ENCODE results near the gene FLOT1. TPM values are rescaled to one million over a fixed set of nuclear protein-coding genes. Genes with fewer than 3 reads are reported as not detected.

FLOT1 gene
- total and polyA plus RNA-seq, 2 of the 13 experiments (the other 11 are each of a cell fraction or from before 2014, with no cell fraction given): 82.3 to 130 TPM

DNA sequence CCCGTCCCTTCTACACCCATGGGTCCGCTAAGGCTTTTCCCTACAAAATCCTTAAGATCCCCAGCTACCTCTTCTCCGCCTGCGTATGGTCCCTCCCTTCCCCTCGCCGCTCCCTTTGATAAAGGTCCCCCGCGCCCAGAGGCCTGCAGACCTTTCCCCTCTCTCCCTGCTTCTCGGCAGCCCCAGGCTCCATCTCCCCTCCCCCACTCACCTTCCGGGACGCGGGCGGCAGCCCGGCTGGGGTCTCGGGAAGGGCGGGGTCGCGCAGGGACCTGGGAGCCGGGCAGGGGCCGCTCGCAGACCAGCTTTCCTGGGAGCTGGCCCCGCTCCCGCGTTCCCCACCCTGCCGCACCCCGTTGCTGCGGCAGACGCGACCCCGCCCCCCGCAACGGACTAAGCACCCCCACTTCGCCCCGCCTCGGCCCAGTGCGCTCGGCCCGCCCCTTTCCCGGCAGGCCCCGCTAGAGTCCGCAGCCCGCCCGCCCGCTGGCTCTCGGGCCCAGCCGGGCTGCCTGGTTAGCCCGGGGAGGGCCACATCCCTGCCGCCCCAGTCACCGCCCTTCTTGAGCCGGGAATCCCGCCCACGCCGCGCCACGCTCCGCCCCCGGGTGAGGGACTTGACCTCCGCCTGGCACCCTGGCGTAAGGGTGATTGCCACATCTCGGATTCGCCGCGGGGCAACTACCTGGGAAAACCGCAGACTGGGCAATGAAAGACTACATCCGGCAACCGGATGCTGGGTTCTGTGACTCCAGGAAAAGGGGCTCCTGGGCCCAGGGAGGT is at the start of gene FLOT1 (continued):
- TF ChIP-seq, protein P1, sequence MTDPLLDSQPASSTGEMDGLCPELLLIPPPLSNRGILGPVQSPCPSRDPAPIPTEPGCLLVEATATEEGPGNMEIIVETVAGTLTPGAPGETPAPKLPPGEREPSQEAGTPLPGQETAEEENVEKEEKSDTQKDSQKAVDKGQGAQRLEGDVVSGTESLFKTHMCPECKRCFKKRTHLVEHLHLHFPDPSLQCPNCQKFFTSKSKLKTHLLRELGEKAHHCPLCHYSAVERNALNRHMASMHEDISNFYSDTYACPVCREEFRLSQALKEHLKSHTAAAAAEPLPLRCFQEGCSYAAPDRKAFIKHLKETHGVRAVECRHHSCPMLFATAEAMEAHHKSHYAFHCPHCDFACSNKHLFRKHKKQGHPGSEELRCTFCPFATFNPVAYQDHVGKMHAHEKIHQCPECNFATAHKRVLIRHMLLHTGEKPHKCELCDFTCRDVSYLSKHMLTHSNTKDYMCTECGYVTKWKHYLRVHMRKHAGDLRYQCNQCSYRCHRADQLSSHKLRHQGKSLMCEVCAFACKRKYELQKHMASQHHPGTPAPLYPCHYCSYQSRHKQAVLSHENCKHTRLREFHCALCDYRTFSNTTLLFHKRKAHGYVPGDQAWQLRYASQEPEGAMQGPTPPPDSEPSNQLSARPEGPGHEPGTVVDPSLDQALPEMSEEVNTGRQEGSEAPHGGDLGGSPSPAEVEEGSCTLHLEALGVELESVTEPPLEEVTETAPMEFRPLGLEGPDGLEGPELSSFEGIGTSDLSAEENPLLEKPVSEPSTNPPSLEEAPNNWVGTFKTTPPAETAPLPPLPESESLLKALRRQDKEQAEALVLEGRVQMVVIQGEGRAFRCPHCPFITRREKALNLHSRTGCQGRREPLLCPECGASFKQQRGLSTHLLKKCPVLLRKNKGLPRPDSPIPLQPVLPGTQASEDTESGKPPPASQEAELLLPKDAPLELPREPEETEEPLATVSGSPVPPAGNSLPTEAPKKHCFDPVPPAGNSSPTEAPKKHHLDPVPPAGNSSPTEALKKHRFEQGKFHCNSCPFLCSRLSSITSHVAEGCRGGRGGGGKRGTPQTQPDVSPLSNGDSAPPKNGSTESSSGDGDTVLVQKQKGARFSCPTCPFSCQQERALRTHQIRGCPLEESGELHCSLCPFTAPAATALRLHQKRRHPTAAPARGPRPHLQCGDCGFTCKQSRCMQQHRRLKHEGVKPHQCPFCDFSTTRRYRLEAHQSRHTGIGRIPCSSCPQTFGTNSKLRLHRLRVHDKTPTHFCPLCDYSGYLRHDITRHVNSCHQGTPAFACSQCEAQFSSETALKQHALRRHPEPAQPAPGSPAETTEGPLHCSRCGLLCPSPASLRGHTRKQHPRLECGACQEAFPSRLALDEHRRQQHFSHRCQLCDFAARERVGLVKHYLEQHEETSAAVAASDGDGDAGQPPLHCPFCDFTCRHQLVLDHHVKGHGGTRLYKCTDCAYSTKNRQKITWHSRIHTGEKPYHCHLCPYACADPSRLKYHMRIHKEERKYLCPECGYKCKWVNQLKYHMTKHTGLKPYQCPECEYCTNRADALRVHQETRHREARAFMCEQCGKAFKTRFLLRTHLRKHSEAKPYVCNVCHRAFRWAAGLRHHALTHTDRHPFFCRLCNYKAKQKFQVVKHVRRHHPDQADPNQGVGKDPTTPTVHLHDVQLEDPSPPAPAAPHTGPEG (CRISPR knock-in tag; IDR thresholded peaks at IDR 0.05): peak; percentile 20; the same call in 1 of the 2 replicates
- TF ChIP-seq CEBPB (IDR thresholded peaks at IDR 0.05; ENCODE audit: borderline replicate concordance, low read depth, low read length) (peak; percentile 99), NFE2 (CRISPR knock-in tag; IDR thresholded peaks at IDR 0.05) (peak; percentile 42; the same call in 1 of the 2 replicates), ZNF337 (CRISPR knock-in tag; IDR thresholded peaks at IDR 0.05; ENCODE audit: borderline replicate concordance, low read depth) (peak; percentile 98), RBM39 (IDR thresholded peaks at IDR 0.05; ENCODE audit: low read depth, low read length, poor library complexity, severe bottlenecking) (peak; percentile 99)
- TF ChIP-seq, protein P2, sequence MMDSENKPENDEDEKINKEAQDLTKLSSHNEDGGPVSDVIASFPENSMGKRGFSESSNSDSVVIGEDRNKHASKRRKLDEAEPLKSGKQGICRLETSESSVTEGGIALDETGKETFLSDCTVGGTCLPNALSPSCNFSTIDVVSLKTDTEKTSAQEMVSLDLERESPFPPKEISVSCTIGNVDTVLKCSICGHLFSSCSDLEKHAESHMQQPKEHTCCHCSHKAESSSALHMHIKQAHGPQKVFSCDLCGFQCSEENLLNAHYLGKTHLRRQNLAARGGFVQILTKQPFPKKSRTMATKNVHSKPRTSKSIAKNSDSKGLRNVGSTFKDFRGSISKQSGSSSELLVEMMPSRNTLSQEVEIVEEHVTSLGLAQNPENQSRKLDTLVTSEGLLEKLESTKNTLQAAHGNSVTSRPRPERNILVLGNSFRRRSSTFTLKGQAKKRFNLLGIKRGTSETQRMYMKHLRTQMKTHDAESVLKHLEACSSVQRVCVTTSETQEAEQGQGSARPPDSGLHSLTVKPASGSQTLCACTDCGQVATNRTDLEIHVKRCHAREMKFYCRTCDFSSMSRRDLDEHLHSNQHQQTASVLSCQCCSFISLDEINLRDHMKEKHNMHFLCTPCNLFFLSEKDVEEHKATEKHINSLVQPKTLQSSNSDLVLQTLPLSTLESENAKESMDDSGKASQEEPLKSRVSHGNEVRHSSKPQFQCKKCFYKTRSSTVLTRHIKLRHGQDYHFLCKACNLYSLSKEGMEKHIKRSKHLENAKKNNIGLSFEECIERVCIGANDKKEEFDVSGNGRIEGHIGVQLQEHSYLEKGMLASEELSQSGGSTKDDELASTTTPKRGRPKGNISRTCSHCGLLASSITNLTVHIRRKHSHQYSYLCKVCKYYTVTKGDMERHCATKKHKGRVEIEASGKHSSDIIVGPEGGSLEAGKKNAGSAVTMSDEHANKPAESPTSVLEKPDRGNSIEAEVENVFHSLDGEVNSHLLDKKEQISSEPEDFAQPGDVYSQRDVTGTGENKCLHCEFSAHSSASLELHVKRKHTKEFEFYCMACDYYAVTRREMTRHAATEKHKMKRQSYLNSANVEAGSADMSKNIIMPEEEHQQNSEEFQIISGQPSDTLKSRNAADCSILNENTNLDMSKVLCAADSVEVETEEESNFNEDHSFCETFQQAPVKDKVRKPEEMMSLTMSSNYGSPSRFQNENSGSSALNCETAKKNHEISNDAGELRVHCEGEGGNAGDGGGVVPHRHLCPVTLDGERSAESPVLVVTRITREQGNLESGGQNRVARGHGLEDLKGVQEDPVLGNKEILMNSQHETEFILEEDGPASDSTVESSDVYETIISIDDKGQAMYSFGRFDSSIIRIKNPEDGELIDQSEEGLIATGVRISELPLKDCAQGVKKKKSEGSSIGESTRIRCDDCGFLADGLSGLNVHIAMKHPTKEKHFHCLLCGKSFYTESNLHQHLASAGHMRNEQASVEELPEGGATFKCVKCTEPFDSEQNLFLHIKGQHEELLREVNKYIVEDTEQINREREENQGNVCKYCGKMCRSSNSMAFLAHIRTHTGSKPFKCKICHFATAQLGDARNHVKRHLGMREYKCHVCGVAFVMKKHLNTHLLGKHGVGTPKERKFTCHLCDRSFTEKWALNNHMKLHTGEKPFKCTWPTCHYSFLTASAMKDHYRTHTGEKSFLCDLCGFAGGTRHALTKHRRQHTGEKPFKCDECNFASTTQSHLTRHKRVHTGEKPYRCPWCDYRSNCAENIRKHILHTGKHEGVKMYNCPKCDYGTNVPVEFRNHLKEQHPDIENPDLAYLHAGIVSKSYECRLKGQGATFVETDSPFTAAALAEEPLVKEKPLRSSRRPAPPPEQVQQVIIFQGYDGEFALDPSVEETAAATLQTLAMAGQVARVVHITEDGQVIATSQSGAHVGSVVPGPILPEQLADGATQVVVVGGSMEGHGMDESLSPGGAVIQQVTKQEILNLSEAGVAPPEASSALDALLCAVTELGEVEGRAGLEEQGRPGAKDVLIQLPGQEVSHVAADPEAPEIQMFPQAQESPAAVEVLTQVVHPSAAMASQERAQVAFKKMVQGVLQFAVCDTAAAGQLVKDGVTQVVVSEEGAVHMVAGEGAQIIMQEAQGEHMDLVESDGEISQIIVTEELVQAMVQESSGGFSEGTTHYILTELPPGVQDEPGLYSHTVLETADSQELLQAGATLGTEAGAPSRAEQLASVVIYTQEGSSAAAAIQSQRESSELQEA (CRISPR knock-in tag; IDR thresholded peaks at IDR 0.05; ENCODE audit: not compliant biosample characterization): no peak
- TF ChIP-seq, protein P3, sequence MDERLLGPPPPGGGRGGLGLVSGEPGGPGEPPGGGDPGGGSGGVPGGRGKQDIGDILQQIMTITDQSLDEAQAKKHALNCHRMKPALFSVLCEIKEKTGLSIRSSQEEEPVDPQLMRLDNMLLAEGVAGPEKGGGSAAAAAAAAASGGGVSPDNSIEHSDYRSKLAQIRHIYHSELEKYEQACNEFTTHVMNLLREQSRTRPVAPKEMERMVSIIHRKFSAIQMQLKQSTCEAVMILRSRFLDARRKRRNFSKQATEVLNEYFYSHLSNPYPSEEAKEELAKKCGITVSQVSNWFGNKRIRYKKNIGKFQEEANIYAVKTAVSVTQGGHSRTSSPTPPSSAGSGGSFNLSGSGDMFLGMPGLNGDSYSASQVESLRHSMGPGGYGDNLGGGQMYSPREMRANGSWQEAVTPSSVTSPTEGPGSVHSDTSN (CRISPR knock-in tag; IDR thresholded peaks at IDR 0.05): 0 out of 2 replicates have a peak, but pooled peaks have one; percentile 21
- TF ChIP-seq, protein P4, sequence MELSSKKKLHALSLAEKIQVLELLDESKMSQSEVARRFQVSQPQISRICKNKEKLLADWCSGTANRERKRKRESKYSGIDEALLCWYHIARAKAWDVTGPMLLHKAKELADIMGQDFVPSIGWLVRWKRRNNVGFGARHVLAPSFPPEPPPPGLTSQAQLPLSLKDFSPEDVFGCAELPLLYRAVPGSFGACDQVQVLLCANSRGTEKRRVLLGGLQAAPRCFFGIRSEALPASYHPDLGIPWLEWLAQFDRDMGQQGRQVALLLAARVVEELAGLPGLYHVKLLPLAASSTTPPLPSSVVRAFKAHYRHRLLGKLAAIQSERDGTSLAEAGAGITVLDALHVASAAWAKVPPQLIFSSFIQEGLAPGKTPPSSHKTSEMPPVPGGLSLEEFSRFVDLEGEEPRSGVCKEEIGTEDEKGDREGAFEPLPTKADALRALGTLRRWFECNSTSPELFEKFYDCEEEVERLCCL (CRISPR knock-in tag; IDR thresholded peaks at IDR 0.05; ENCODE audit: borderline replicate concordance): 0 out of 2 replicates have a peak, but pooled peaks have one; percentile 77
